ENCODE measurements around the gene AGPS. TPM values are rescaled to one million over a fixed set of nuclear protein-coding genes. Genes with fewer than 3 reads are reported as not detected.

Gene AGPS
- total RNA-seq, 1 experiment from 2014 or later, result 107 TPM

- no peak for TF ChIP-seq EZH2 (IDR thresholded peaks at IDR 0.05; ENCODE audit: low read depth)
- no peak for TF ChIP-seq CTCF (conservative IDR thresholded peaks at IDR 0.05)
- Histone ChIP-seq H3K9me2 (ENCODE audit: insufficient read depth) (no peaks in the 10 kb centered on the region), H3F3A (ENCODE audit: insufficient read depth, low read depth) (no peaks in the 10 kb centered on the region), H3K4me3 (no peak overlapping the region), H3K9me3 (ENCODE audit: insufficient read depth, low read depth) (peaks cover 37% of the 10 kb centered on the region), H4K20me1 (ENCODE audit: insufficient read depth) (no peaks in the 10 kb centered on the region), H2AFZ (no peak overlapping the region), H3K79me2 (ENCODE audit: low read depth) (peaks cover 27% of the 10 kb centered on the region), H3K27me3 (ENCODE audit: insufficient read depth, low read depth) (no peaks in the 10 kb centered on the region), H3K4me2 (no peak overlapping the region), H3K27ac (no peak overlapping the region), H3K4me1 (replicated peaks; ENCODE audit: insufficient read depth) (no peaks in the 10 kb centered on the region), H3K36me3 (ENCODE audit: low read depth) (peaks cover 23% of the 10 kb centered on the region)
- ChIA-PET CTCF (no interaction called here), POLR2A (ENCODE audit: unreplicated experiment) (no interaction called here)
- no peak for DNase-seq
- intact Hi-C loops (cut with micrococcal nuclease; ENCODE audit: unreplicated experiment), result no loop called here
- BruUV-seq (replicated peaks), result no TSS peak
Measured at GRCh38 chr2:177432703-177433102, 40.1 kb downstream of the AGPS start.

GRCh38 chr2:177433402-177433801 is 40.8 kb downstream of the AGPS start:
- intact Hi-C loops (cut with micrococcal nuclease; ENCODE audit: unreplicated experiment), result no loop called here
- Histone ChIP-seq H3K4me2 (no peak overlapping the region), H3K79me2 (ENCODE audit: low read depth) (peaks cover 21% of the 10 kb centered on the region), H2AFZ (no peak overlapping the region), H3F3A (ENCODE audit: insufficient read depth, low read depth) (no peaks in the 10 kb centered on the region), H3K4me3 (no peak overlapping the region), H3K27ac (no peak overlapping the region), H4K20me1 (ENCODE audit: insufficient read depth) (no peaks in the 10 kb centered on the region), H3K9me2 (ENCODE audit: insufficient read depth) (no peaks in the 10 kb centered on the region), H3K27me3 (ENCODE audit: insufficient read depth, low read depth) (no peaks in the 10 kb centered on the region), H3K9me3 (ENCODE audit: insufficient read depth, low read depth) (peaks cover 33% of the 10 kb centered on the region), H3K36me3 (ENCODE audit: low read depth) (peaks cover 23% of the 10 kb centered on the region), H3K4me1 (replicated peaks; ENCODE audit: insufficient read depth) (no peaks in the 10 kb centered on the region)
- TF ChIP-seq CTCF (conservative IDR thresholded peaks at IDR 0.05) (no peak), EZH2 (IDR thresholded peaks at IDR 0.05; ENCODE audit: low read depth) (no peak)
- DNase-seq, result no peak
- BruUV-seq (replicated peaks), result no TSS peak
- POLR2A ChIA-PET (ENCODE audit: unreplicated experiment), result no interaction called here
- CTCF ChIA-PET, result no interaction called here

- H3F3A ChIP-seq (ENCODE audit: insufficient read depth, low read depth), result no peaks in the 10 kb centered on the region
- TF ChIP-seq EZH2 (IDR thresholded peaks at IDR 0.05; ENCODE audit: low read depth) (no peak), CTCF (conservative IDR thresholded peaks at IDR 0.05) (no peak)
- no peaks in the 10 kb centered on the region for H3K9me2 ChIP-seq (ENCODE audit: insufficient read depth)
- no TSS peak for BruUV-seq (replicated peaks)
- no peak overlapping the region for H3K27ac ChIP-seq
- H3K27me3 ChIP-seq (ENCODE audit: insufficient read depth, low read depth), result no peaks in the 10 kb centered on the region
- no peaks in the 10 kb centered on the region for H3K4me1 ChIP-seq (replicated peaks; ENCODE audit: insufficient read depth)
- no peaks in the 10 kb centered on the region for H4K20me1 ChIP-seq (ENCODE audit: insufficient read depth)
- no peak overlapping the region for H2AFZ ChIP-seq
- no peak for DNase-seq
- peaks cover 23% of the 10 kb centered on the region for H3K36me3 ChIP-seq (ENCODE audit: low read depth)
- POLR2A ChIA-PET (ENCODE audit: unreplicated experiment), result interaction anchor here (0.8 kb wide), 1 partner anchor 324 kb away, joined by 4 read pairs; no protein-coding TSS in a partner anchor
- H3K4me3 ChIP-seq, result no peak overlapping the region
- peaks cover 33% of the 10 kb centered on the region for H3K9me3 ChIP-seq (ENCODE audit: insufficient read depth, low read depth)
- H3K4me2 ChIP-seq, result no peak overlapping the region
- intact Hi-C loops (cut with micrococcal nuclease; ENCODE audit: unreplicated experiment), result no loop called here
- CTCF ChIA-PET, result no interaction called here
- H3K79me2 ChIP-seq (ENCODE audit: low read depth), result peaks cover 12% of the 10 kb centered on the region
Measured at GRCh38 chr2:177434475-177434874, 41.9 kb downstream of the AGPS start.

Measured in PC-9 (cell line).